LNCAP (cell line): ENCODE data around the gene MRPS35.

Source experiments
- TF ChIP-seq, protein P1 (sequence below): fragments of 450-650 bp; IDR thresholded peaks from 2 replicates; pipeline ENCODE4 v1.5.1; 2017; ENCODE audit warnings: mild to moderate bottlenecking

Gene MRPS35

GRCh38 chr12:27674989-27675388 is 35.6 kb upstream of the MRPS35 start:
- TF ChIP-seq, protein P1, sequence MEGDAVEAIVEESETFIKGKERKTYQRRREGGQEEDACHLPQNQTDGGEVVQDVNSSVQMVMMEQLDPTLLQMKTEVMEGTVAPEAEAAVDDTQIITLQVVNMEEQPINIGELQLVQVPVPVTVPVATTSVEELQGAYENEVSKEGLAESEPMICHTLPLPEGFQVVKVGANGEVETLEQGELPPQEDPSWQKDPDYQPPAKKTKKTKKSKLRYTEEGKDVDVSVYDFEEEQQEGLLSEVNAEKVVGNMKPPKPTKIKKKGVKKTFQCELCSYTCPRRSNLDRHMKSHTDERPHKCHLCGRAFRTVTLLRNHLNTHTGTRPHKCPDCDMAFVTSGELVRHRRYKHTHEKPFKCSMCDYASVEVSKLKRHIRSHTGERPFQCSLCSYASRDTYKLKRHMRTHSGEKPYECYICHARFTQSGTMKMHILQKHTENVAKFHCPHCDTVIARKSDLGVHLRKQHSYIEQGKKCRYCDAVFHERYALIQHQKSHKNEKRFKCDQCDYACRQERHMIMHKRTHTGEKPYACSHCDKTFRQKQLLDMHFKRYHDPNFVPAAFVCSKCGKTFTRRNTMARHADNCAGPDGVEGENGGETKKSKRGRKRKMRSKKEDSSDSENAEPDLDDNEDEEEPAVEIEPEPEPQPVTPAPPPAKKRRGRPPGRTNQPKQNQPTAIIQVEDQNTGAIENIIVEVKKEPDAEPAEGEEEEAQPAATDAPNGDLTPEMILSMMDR: no peak

DNA sequence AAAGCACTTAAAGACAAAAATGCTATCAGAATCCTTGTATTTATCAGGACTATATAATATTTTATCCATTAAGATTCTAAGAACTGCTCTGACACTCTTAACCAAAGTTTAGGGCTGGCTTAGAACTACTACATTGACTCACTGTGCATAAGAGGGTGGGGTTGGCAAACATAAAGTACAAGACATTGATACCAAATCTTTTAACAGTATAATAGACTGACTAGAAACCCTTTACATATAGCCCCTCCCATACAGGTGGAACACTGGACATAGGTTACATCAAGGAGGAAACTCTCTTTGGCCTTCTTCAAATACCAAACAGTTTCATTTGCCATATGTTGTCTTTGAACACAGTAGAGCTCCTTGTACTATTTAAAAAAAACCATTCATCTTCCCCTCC is 30.0 kb upstream of the MRPS35 start:
- TF ChIP-seq, protein P1: no peak

DNA sequence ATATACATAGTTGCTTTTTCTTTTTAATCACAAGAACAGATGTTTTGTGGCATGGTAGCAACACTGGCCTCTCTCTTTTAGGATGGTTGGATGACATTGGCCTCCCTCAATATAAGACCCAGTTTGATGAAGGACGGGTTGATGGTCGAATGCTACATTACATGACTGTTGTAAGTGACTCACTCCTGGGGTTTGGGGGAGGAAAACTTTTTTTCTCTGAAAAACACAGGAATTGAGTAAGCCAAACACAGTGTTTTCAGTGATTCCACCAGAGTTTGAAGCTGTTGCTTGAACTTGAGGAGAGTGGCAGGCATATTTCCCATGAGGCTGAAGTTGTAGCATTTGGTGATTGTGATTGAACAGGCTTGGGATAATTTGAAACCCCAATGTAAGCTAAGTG is 28.1 kb upstream of the MRPS35 start:
- TF ChIP-seq, protein P1: no peak

DNA sequence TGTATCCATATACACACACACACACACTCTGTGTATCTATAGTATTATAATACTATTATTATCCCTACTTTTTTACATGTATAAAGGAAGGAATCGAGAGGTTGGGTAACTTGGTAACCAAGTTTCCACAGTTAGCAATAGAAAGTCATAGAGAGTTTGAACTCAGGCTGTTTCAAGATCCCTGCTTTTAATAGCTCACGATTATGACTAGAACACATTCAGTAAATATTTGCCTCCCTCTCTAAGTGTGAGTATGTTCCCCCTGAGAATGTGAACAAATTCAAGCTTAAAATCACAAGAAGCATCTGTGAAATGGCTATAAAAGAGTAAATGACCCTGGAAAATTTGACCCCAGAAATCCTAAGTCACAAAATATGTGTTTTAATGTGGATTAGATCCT is 25.4 kb upstream of the MRPS35 start:
- TF ChIP-seq, protein P1: no peak

- TF ChIP-seq, protein P1: no peak
Measured at GRCh38 chr12:27686147-27686546, 24.5 kb upstream of the MRPS35 start.

DNA sequence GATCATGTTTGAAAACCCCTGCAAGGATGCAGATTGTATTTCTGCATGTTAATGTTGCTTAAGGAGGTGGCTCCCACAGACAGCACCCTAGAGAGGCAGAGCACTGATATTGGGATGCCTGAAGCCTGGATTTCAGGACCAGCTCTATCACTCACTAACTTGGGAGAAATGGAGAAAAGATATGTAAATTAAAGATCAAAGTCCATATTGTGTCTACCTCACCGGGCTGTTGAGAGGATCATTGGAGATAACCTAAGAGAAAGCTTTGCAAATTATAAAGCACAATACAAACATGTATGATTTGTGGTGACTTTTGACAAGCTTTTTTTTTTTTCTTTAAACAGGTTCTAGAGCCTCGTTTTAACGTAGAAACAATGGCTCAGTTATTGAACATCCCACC is 22.0 kb upstream of the MRPS35 start:
- TF ChIP-seq, protein P1: no peak

GRCh38 chr12:27689558-27690180 is 21.0 kb upstream of the MRPS35 start:
- TF ChIP-seq, protein P1: no peak

GRCh38 chr12:27693403-27693802 is 17.2 kb upstream of the MRPS35 start:
- TF ChIP-seq, protein P1: no peak
